ENCODE measurements around the gene SEZ6. TPM values are rescaled to one million over a fixed set of nuclear protein-coding genes. Genes with fewer than 3 reads are reported as not detected.

The SEZ6 gene
- total and polyA plus RNA-seq, 5 experiments from 2014 or later = 0.40 to 1.5 (median 0.85) TPM; not detected in 2

DNA sequence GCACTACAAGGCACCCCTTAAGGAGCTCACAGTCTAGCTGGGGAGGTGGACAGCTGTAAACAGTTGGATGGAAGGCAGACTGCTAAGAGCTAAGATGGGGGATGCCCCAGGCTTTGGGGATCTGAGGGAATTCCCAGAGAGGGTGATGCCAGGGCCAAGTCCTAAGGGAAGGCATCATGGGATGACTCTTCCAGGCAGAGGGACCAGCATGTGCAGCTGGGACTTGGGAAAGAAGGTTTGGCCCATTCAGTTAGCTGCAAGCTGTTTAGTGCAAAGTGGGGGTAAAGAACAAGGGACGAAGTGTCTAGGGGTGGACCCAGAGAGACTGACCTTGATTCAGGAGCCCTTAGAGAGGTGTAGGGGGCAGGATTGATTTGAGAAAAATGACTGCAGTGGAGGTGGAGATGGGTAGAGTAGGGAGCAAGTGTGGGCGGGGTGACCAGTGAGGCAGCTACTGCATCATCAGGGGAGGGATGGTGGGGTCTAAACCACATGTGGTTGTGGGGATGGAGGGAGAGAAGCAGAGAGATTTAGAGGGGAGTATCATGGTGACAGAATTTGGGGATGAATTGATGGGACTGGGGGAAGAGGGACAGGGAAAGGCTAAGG lies 27.4 kb downstream of the SEZ6 start:
- Mint-ChIP-seq H3K4me3 (no peak overlapping the region), H3K4me1 (peaks cover 18 to 22% (median 20%) of the 10 kb centered on the region in 4 donors), H3K27ac (peak overlapping the region in 8 of 10 donors; percentile 47 to 89 (median 66)), H3K27me3 (peaks cover 0 to 3% (median 0%) of the 10 kb centered on the region in 5 donors), H3K9me3 (no peaks in the 10 kb centered on the region), H3K36me3 (no peaks in the 10 kb centered on the region)
- DNase-seq (no peak), ATAC-seq (no peak)
- POLR2A ChIA-PET = no interaction called here

DNA sequence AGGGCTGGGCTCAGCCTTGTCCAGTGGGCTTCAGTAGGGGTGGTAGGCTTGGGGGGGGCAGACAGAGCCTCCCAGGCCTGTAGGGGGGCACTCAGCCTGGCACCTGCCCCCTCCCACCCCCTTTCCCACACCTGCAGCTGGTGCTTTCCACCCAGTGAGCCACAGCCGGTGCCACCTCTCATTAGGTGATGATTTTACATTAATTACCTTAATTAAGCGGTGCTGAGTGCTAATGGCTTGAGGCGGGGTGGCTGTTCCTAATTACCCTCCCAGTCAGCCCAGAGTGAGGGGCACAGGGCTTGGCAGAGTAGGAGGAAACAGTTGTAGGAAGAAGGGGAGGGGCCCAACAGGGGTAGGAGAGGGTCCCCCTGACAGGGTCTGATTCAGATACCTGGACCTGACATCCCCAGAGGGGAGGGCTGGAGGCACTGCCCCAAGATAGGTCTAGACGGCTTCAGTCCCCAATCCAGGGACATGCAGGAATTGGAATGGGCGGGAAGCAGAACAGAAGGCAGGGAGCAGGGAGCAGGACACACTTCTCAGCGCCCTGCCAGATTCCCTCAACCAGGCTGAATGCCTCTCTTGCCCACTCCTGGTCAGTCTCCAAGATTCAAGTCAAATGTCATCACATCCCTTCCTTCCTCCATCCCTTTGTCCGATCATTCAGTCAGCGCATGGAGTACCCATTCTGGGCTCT lies 28.0 kb downstream of the SEZ6 start:
- H3K27ac Mint-ChIP-seq = peak overlapping the region in 4 of 10 donors; percentile 37 to 83 (median 64)
- H3K27me3 Mint-ChIP-seq = peaks cover 0 to 3% (median 0%) of the 10 kb centered on the region in 5 donors
- no peaks in the 10 kb centered on the region for H3K36me3 Mint-ChIP-seq
- no peak overlapping the region for H3K4me3 Mint-ChIP-seq
- H3K9me3 Mint-ChIP-seq = no peaks in the 10 kb centered on the region
- POLR2A ChIA-PET = no interaction called here
- ATAC-seq = no peak
- H3K4me1 Mint-ChIP-seq = peaks cover 11 to 16% (median 14%) of the 10 kb centered on the region in 4 donors
- no peak for DNase-seq

DNA sequence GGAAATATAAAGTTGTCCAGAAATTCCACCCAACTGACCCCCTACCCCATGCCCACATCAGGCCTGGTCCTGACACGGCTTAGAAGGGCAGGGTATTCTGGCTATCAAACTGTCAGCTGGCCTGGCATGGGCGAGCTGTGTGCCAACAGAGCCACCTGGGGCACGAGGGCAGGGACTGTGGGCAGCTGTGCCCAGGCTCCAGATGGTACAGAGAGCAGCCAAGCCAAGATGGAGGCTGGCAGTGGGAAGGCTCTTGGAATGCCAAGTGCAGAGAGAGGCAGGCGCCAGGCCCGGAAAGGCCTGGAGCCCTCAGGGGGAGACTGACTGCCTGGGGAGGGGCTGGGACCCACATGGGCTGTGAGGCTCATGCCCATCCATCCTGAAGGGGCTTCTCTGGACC lies 30.2 kb downstream of the SEZ6 start:
- H3K4me3 Mint-ChIP-seq = no peak overlapping the region
- no peaks in the 10 kb centered on the region for H3K36me3 Mint-ChIP-seq
- H3K27ac Mint-ChIP-seq = no peak overlapping the region
- POLR2A ChIA-PET = no interaction called here
- H3K9me3 Mint-ChIP-seq = no peaks in the 10 kb centered on the region
- peaks cover 0 to 3% (median 0%) of the 10 kb centered on the region in 5 donors for H3K27me3 Mint-ChIP-seq
- ATAC-seq (no peak), DNase-seq (no peak)
- H3K4me1 Mint-ChIP-seq = peaks cover under 1 to 6% (median 4%) of the 10 kb centered on the region in 4 donors

DNA sequence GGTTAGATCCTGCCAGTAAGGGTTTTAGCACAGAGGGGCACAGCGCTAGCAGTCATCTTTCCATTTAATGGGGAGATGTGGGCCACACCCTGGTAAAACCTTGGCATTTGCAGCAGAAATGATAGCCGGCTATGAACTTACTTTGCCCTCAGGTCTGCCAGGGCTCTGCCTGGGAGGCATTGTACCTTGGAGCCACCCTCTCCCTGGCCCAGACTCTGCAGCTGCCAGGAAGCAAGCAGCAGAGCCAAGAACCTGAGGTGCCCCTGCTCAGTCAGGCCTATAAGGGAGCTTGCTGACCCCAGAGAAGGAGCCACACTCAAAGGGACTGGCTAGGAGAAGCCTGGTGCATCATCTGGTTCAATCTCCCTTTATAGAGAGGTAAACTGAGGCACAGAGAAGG lies 30.8 kb downstream of the SEZ6 start:
- ATAC-seq = no peak
- no peak for DNase-seq
- Mint-ChIP-seq H3K4me1 (peaks cover 0 to 6% (median 3%) of the 10 kb centered on the region in 4 donors), H3K9me3 (no peaks in the 10 kb centered on the region), H3K36me3 (no peaks in the 10 kb centered on the region), H3K27me3 (peaks cover 0 to 3% (median 0%) of the 10 kb centered on the region in 5 donors), H3K4me3 (no peak overlapping the region), H3K27ac (peak overlapping the region in 1 of 10 donors; percentile 41)
- POLR2A ChIA-PET = no interaction called here

DNA sequence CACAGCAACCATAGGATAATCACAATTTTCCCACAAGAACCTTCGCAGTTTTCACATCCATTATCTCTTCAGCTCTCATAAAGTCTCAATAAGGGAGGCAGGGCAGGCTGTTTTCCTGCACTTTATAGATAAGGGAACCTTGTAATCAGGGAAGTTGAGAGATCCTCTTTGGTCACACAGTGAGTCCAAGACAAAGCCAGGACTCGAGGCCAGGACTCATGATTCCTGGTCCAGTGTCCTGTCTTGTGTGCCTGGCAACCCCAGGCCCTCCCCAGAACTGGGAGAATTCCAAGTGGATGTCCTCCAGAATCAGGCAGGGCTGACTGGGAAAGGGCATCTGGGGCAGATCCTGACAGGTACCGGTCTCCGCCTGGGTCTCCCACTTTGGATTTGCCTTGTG lies 31.4 kb downstream of the SEZ6 start:
- peaks cover 0 to 3% (median 0%) of the 10 kb centered on the region in 5 donors for H3K27me3 Mint-ChIP-seq
- DNase-seq (no peak), ATAC-seq (no peak)
- peak overlapping the region in 3 of 10 donors; percentile 10 to 82 (median 77) for H3K27ac Mint-ChIP-seq
- H3K4me3 Mint-ChIP-seq = no peak overlapping the region
- H3K9me3 Mint-ChIP-seq = no peaks in the 10 kb centered on the region
- H3K4me1 Mint-ChIP-seq = peaks cover 0 to 3% (median 1%) of the 10 kb centered on the region in 4 donors
- H3K36me3 Mint-ChIP-seq = no peaks in the 10 kb centered on the region
- POLR2A ChIA-PET = no interaction called here

DNA sequence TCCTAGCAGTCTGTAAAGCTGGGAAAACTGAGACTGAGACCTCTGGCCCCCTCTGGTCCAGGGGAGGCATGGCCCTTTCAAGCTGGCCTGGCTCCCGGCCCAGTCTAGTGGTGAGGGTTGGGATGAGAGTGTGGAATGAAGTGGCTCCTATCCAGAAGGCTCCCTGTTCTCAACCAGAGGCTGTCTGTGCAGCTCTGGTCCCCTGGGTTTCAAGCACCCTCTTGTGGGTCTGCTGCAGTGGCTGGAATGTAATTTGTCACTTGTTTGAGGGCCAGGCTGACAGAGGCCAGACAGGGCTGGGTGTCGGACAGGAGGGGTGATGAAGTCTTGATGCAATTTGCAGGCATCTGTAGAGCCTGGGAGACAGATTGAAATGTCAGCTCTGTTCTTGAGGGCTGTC lies 32.4 kb downstream of the SEZ6 start:
- Mint-ChIP-seq H3K27me3 (peaks cover 0 to 3% (median 0%) of the 10 kb centered on the region in 5 donors), H3K4me1 (peaks cover 0 to 1% (median 0%) of the 10 kb centered on the region in 4 donors), H3K36me3 (no peaks in the 10 kb centered on the region), H3K4me3 (no peak overlapping the region), H3K9me3 (no peaks in the 10 kb centered on the region), H3K27ac (peak overlapping the region in 1 of 10 donors; percentile 40)
- POLR2A ChIA-PET = no interaction called here
- ATAC-seq = no peak
- DNase-seq = no peak

DNA sequence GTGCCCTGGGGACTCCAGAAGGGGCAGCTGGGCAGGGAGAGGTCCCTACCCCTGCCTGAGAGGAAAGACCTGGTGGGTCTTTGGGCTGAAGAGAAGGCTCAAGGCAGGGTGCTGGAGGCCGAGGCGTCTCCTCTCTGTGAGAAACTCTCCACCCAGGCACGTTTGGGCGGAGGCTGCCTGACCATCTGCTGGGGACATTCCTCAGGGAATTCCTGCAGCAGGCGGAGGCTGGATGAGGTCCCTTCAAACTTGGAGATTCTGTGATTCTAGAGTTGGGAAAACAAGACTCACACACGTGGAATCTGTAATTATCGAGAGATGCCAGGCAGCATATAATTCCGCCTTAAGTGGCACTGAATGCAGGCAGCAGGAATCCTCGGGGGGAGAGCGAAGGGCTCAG lies 33.4 kb downstream of the SEZ6 start:
- Mint-ChIP-seq H3K4me3 (no peak overlapping the region), H3K9me3 (no peaks in the 10 kb centered on the region), H3K27me3 (peaks cover 0 to 3% (median 0%) of the 10 kb centered on the region in 5 donors), H3K27ac (peak overlapping the region in 1 of 10 donors; percentile 68), H3K36me3 (no peaks in the 10 kb centered on the region), H3K4me1 (peaks cover 0 to 1% (median 0%) of the 10 kb centered on the region in 4 donors)
- POLR2A ChIA-PET = no interaction called here
- DNase-seq (no peak), ATAC-seq (no peak)

DNA sequence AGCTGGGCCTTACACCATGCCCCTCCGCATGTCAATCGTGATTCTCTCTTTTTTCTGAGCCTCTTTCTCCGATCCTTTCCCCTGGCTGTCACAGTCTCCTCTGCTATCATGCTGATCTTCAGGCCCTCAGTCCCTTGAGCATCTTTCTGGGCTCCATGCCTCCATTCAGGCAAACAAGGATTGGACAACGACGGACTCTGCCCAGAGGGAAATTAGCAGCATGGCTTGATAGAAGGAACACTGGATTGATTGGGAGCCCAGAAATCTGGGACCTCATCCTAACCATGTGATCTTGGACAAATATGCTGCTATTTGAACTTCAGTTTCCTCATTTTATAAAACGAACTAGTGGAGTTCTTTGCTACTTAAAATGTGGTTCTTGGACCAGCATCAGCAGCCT lies 35.0 kb downstream of the SEZ6 start:
- Mint-ChIP-seq H3K27ac (peak overlapping the region in 2 of 10 donors; percentile 54 to 77), H3K4me1 (peaks cover 0 to 4% (median under 1%) of the 10 kb centered on the region in 4 donors), H3K36me3 (no peaks in the 10 kb centered on the region), H3K9me3 (no peaks in the 10 kb centered on the region), H3K27me3 (peaks cover 0 to 3% (median 0%) of the 10 kb centered on the region in 5 donors), H3K4me3 (no peak overlapping the region)
- ATAC-seq (no peak), DNase-seq (no peak)
- POLR2A ChIA-PET = no interaction called here

DNA sequence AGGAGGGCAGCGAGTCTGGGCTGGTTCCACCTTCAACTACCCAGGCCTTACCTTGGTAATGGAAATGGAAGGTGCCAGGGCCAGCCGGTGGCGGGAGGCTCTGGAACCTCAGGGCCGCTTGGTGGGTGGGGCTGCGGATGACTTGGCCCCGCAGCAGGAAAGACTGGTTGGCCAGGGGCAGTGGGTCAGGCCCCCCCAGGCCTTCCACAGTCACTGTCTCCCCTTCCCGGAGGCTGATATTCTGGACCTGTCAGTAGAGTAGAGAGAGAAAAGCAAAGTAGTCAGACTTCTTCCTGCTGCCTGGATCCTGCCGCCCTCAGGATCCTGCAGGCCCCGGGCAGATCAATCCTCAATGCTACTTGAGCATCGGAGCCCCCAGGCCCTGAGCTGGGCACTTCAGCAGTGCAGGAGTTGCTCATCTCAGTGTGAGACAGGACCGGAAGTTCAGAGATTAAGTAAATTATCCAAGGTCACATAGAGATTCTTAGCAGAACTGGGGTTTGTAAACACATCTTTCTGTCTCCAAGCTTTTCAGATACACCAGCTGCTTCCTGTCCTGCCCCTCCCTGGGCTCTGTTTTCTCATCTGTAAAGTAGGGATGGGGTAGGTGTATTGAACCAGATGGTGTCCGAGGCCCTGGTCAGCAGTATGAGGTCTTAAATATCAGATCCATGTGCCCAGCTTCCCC lies 36.0 kb downstream of the SEZ6 start:
- POLR2A ChIA-PET = no interaction called here

DNA sequence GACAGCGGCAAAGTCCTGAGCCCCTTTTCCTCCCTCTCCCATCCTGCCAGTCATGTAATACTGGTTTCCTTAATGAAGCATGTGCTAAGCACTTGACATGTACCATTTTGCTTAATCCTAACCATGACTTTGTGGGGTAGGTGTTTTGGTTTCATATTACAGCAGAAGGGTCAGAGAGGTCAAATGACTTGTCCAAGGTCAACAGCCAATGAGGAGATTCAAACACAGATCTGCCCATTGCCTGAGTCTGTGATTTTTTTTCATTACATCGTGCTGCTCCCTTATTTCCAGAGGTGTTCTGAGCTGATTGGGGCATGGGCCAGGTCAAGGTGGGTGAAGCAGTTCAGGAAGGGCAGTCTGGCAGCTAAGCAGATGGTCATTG lies 36.9 kb downstream of the SEZ6 start:
- no peak overlapping the region for H3K4me3 Mint-ChIP-seq
- H3K27ac Mint-ChIP-seq = peak overlapping the region in 1 of 10 donors; percentile 36
- peaks cover 0 to 14% (median 4%) of the 10 kb centered on the region in 5 donors for H3K27me3 Mint-ChIP-seq
- no peaks in the 10 kb centered on the region for H3K9me3 Mint-ChIP-seq
- H3K4me1 Mint-ChIP-seq = peaks cover 0 to 7% (median under 1%) of the 10 kb centered on the region in 4 donors
- POLR2A ChIA-PET = no interaction called here
- ATAC-seq (no peak), DNase-seq (no peak)
- H3K36me3 Mint-ChIP-seq = no peaks in the 10 kb centered on the region

More for the DNA sequence above, 36.0 kb downstream of the SEZ6 start:
- H3K9me3 Mint-ChIP-seq = no peaks in the 10 kb centered on the region
- peaks cover 0 to 6% (median 0%) of the 10 kb centered on the region in 5 donors for H3K27me3 Mint-ChIP-seq
- H3K4me3 Mint-ChIP-seq = no peak overlapping the region
- H3K36me3 Mint-ChIP-seq = no peaks in the 10 kb centered on the region
- peak overlapping the region in 1 of 10 donors; percentile 77 for H3K27ac Mint-ChIP-seq
- DNase-seq (no peak), ATAC-seq (no peak)
- peaks cover 0 to 7% (median under 1%) of the 10 kb centered on the region in 4 donors for H3K4me1 Mint-ChIP-seq

DNA sequence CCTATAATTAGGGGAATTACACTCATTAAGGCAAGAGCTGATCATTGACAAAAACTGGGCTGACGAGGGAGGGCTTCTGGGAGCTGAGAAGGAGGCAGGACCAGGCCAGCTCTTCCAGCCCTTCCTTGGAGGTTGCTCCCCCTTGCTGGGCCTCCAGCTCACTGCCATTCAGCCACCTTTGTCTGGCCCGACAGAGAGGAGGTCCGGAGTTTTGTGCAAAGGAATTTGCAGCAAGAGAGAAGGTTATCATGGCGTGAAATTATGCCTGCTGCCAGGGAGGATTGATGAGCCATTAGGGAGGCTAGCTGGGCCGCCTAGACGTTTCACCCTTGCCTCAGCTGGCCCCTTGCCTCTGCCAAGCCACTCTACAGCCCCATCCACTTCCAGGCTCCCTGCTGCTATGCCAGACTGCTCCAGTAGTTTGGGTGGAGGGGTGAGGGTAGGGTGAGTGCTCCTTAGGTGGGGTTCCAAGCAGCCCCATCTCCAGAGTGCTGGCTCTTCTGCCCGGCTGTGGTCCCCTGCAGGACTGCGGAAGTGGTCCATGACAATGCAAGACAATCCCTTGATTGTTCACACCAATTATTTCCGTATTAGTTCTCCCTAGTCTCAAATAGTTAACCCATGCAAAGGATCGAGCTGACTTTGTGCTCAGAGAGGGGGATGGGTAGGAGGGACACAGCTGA lies 37.5 kb downstream of the SEZ6 start:
- Mint-ChIP-seq H3K27me3 (peaks cover 0 to 20% (median 8%) of the 10 kb centered on the region in 5 donors), H3K4me1 (peaks cover 0 to 7% (median under 1%) of the 10 kb centered on the region in 4 donors), H3K4me3 (no peak overlapping the region), H3K9me3 (no peaks in the 10 kb centered on the region), H3K36me3 (no peaks in the 10 kb centered on the region), H3K27ac (peak overlapping the region in 1 of 10 donors; percentile 36)
- DNase-seq = peak in 1 of 10 donors; percentile 45
- POLR2A ChIA-PET = no interaction called here
- ATAC-seq = no peak

DNA sequence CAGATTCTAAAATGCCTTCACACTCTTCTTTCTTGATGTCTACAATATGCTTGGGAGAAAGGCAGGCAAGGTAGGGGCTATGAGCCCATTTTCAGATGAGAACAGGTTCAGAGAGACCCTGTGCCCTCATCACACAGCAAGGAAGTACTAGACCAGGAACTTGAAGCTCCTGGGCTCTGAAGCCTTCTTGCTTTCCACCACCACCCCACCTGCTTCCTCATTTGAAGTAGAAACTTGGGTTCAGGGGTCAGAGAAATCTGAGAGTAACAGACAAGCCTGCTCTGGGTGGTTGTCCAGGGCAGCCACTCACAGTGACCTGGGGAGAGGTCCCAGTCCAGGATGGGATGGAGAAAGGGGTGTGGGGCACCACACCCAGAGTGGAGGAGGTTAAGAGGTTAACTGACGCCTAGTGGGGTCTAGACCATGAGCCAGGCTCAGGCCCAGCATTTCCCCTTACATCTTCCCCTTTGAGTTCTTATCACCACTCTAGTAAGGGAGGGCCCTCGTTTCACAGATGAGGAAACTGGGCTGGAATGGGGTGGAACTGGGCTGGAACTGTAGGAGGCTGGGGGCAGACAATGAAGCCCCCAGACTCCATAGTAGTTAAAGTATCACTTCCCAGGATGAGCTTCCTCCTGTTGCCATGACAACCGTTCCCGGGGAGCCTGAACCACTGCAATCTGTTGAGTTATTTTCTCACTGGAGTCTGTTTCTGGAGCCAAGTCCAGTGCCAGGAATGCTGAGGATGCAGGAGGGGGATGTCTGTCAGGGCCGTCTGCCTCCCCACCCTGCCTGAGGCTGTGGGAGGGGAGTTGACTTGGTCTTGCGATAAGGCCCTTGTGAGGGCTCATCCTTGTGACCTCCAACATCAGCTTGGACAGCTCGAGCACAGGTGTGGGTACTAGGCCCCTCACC lies 38.4 kb downstream of the SEZ6 start:
- H3K27ac Mint-ChIP-seq = peak overlapping the region in 2 of 10 donors; percentile 19 to 43
- DNase-seq (peak in 1 of 10 donors; percentile 38), ATAC-seq (no peak)
- no peaks in the 10 kb centered on the region for H3K9me3 Mint-ChIP-seq
- peaks cover 0 to 7% (median under 1%) of the 10 kb centered on the region in 4 donors for H3K4me1 Mint-ChIP-seq
- no peak overlapping the region for H3K4me3 Mint-ChIP-seq
- H3K27me3 Mint-ChIP-seq = peaks cover 3 to 23% (median 13%) of the 10 kb centered on the region in 5 donors
- H3K36me3 Mint-ChIP-seq = no peaks in the 10 kb centered on the region
- POLR2A ChIA-PET = no interaction called here
